ENCODE measurements around the gene KLLN. TPM values are rescaled to one million over a fixed set of nuclear protein-coding genes. Genes with fewer than 3 reads are reported as not detected.
"Not testable (repeated sequence)": the region's sequence is repeated elsewhere in the genome, so short reads cannot be mapped to it uniquely, and the experiment has no call there.

KLLN gene
- total RNA-seq, 2 donors from 2014 or later, result 0.22 to 0.46 TPM

GRCh38 chr10:87878664-87879459, 15.5 kb upstream of the KLLN start:
- H3K27me3 Mint-ChIP-seq (ENCODE audit: low read depth), result no peaks in the 10 kb centered on the region
- H3K9me3 Mint-ChIP-seq, result no peaks in the 10 kb centered on the region
- peaks cover 58% of the 10 kb centered on the region for H3K4me1 Mint-ChIP-seq (ENCODE audit: low read depth)
- H3K4me3 Mint-ChIP-seq, result no peak overlapping the region
- H3K36me3 Mint-ChIP-seq (ENCODE audit: insufficient read depth in 2 of 2), result peaks cover 9 to 20% of the 10 kb centered on the region in 2 donors
- H3K27ac Mint-ChIP-seq, result peak overlapping the region; percentile 2
- DNase-seq (no peak), ATAC-seq (replicated peaks in 1 of 2) (no peak)

- H3K9me3 Mint-ChIP-seq, result no peaks in the 10 kb centered on the region
- H3K27ac Mint-ChIP-seq, result no peak overlapping the region
- H3K4me3 Mint-ChIP-seq, result no peak overlapping the region
- DNase-seq (no peak), ATAC-seq (replicated peaks in 1 of 2) (no peak)
- H3K36me3 Mint-ChIP-seq (ENCODE audit: insufficient read depth in 2 of 2), result peaks cover 3 to 12% of the 10 kb centered on the region in 2 donors
- H3K4me1 Mint-ChIP-seq (ENCODE audit: low read depth), result peaks cover 54% of the 10 kb centered on the region
- no peaks in the 10 kb centered on the region for H3K27me3 Mint-ChIP-seq (ENCODE audit: low read depth)
Measured at GRCh38 chr10:87875929-87876571, 12.7 kb upstream of the KLLN start.

- H3K9me3 Mint-ChIP-seq, result no peaks in the 10 kb centered on the region
- H3K4me3 Mint-ChIP-seq, result no peak overlapping the region
- no peak for ATAC-seq (replicated peaks in 1 of 2)
- DNase-seq, result no peak
- H3K36me3 Mint-ChIP-seq (ENCODE audit: insufficient read depth in 2 of 2), result peaks cover 0 to 2% of the 10 kb centered on the region in 2 donors
- H3K27me3 Mint-ChIP-seq (ENCODE audit: low read depth), result no peaks in the 10 kb centered on the region
- peaks cover 55% of the 10 kb centered on the region for H3K4me1 Mint-ChIP-seq (ENCODE audit: low read depth)
- H3K27ac Mint-ChIP-seq, result no peak overlapping the region
Measured at GRCh38 chr10:87873656-87874055, 10.3 kb upstream of the KLLN start.

- ATAC-seq (replicated peaks in 1 of 2) (no peak), DNase-seq (no peak)
- Mint-ChIP-seq H3K4me1 (ENCODE audit: low read depth) (peaks cover 58% of the 10 kb centered on the region), H3K27me3 (ENCODE audit: low read depth) (no peaks in the 10 kb centered on the region), H3K27ac (no peak overlapping the region), H3K36me3 (ENCODE audit: insufficient read depth in 2 of 2) (peaks cover 0 to 3% of the 10 kb centered on the region in 2 donors), H3K4me3 (no peak overlapping the region), H3K9me3 (no peaks in the 10 kb centered on the region)
Measured at GRCh38 chr10:87872828-87873227, 9.5 kb upstream of the KLLN start.

- no peaks in the 10 kb centered on the region for H3K27me3 Mint-ChIP-seq (ENCODE audit: low read depth)
- no peaks in the 10 kb centered on the region for H3K9me3 Mint-ChIP-seq
- no peak for DNase-seq
- H3K4me3 Mint-ChIP-seq, result no peak overlapping the region
- no peak overlapping the region for H3K27ac Mint-ChIP-seq
- no peak for ATAC-seq (replicated peaks in 1 of 2)
- peaks cover 72% of the 10 kb centered on the region for H3K4me1 Mint-ChIP-seq (ENCODE audit: low read depth)
- H3K36me3 Mint-ChIP-seq (ENCODE audit: insufficient read depth in 2 of 2), result peaks cover 8 to 16% of the 10 kb centered on the region in 2 donors
Measured at GRCh38 chr10:87869773-87870551, 6.6 kb upstream of the KLLN start.

GRCh38 chr10:87869139-87869538, 5.8 kb upstream of the KLLN start:
- peak overlapping the region; percentile 56 to 70 for H3K4me3 Mint-ChIP-seq
- ATAC-seq (replicated peaks in 1 of 2); H3K27me3 Mint-ChIP-seq (ENCODE audit: low read depth); H3K27ac Mint-ChIP-seq; DNase-seq; H3K9me3 Mint-ChIP-seq: not testable (repeated sequence)
- H3K36me3 Mint-ChIP-seq (ENCODE audit: insufficient read depth in 2 of 2), result peaks cover 14 to 23% of the 10 kb centered on the region in 2 donors
- peaks cover 67% of the 10 kb centered on the region for H3K4me1 Mint-ChIP-seq (ENCODE audit: low read depth)

- no peak for ATAC-seq (replicated peaks in 1 of 2)
- no peak for DNase-seq
- Mint-ChIP-seq H3K9me3 (no peaks in the 10 kb centered on the region), H3K27me3 (ENCODE audit: low read depth) (no peaks in the 10 kb centered on the region), H3K27ac (no peak overlapping the region), H3K4me3 (peak overlapping the region; percentile 61 to 70), H3K4me1 (ENCODE audit: low read depth) (peaks cover 58% of the 10 kb centered on the region), H3K36me3 (ENCODE audit: insufficient read depth in 2 of 2) (peaks cover 14 to 23% of the 10 kb centered on the region in 2 donors)
Measured at GRCh38 chr10:87868277-87868676, 4.9 kb upstream of the KLLN start.

GRCh38 chr10:87867453-87867852, 4.1 kb upstream of the KLLN start:
- Mint-ChIP-seq H3K4me1 (ENCODE audit: low read depth) (peaks cover 50% of the 10 kb centered on the region), H3K27ac (no peak overlapping the region), H3K27me3 (ENCODE audit: low read depth) (no peaks in the 10 kb centered on the region), H3K4me3 (peak overlapping the region; percentile 92 to 100), H3K9me3 (no peaks in the 10 kb centered on the region), H3K36me3 (ENCODE audit: insufficient read depth in 2 of 2) (peaks cover 17 to 25% of the 10 kb centered on the region in 2 donors)
- ATAC-seq (replicated peaks in 1 of 2) (no peak), DNase-seq (no peak)

- H3K27me3 Mint-ChIP-seq (ENCODE audit: low read depth), result no peaks in the 10 kb centered on the region
- peaks cover 17 to 25% of the 10 kb centered on the region in 2 donors for H3K36me3 Mint-ChIP-seq (ENCODE audit: insufficient read depth in 2 of 2)
- no peak for ATAC-seq (replicated peaks in 1 of 2)
- no peaks in the 10 kb centered on the region for H3K9me3 Mint-ChIP-seq
- H3K27ac Mint-ChIP-seq, result peak overlapping the region; percentile 80
- peaks cover 55% of the 10 kb centered on the region for H3K4me1 Mint-ChIP-seq (ENCODE audit: low read depth)
- no peak for DNase-seq
- H3K4me3 Mint-ChIP-seq, result peak overlapping the region; percentile 92 to 100
Measured at GRCh38 chr10:87866412-87866974, 3.2 kb upstream of the KLLN start.

GRCh38 chr10:87865241-87865881, 2.0 kb upstream of the KLLN start:
- Mint-ChIP-seq H3K4me1 (ENCODE audit: low read depth) (peaks cover 55% of the 10 kb centered on the region), H3K36me3 (ENCODE audit: insufficient read depth in 2 of 2) (peaks cover 17 to 25% of the 10 kb centered on the region in 2 donors), H3K9me3 (no peaks in the 10 kb centered on the region), H3K27me3 (ENCODE audit: low read depth) (no peaks in the 10 kb centered on the region), H3K4me3 (peak overlapping the region; percentile 92 to 100), H3K27ac (peak overlapping the region; percentile 88)
- DNase-seq (no peak), ATAC-seq (replicated peaks in 1 of 2) (no peak)

GRCh38 chr10:87864496-87865059, 1.2 kb upstream of the KLLN start:
- peaks cover 57% of the 10 kb centered on the region for H3K4me1 Mint-ChIP-seq (ENCODE audit: low read depth)
- peaks cover 17 to 25% of the 10 kb centered on the region in 2 donors for H3K36me3 Mint-ChIP-seq (ENCODE audit: insufficient read depth in 2 of 2)
- ATAC-seq (replicated peaks in 1 of 2), result no peak

GRCh38 chr10:87863951-87864495, 690 bp upstream of the KLLN start:
- H3K9me3 Mint-ChIP-seq; H3K27me3 Mint-ChIP-seq (ENCODE audit: low read depth): not testable (repeated sequence)
- H3K27ac Mint-ChIP-seq, result peak overlapping the region; percentile 88
- H3K4me1 Mint-ChIP-seq (ENCODE audit: low read depth), result peaks cover 53% of the 10 kb centered on the region
- DNase-seq (peak; percentile 44 to 46), ATAC-seq (replicated peaks in 1 of 2) (peak; percentile 2)
- H3K4me3 Mint-ChIP-seq, result peak overlapping the region; percentile 92 to 100
- H3K36me3 Mint-ChIP-seq (ENCODE audit: insufficient read depth in 2 of 2), result peaks cover 17 to 25% of the 10 kb centered on the region in 2 donors

More at GRCh38 chr10:87864496-87865059, 1.2 kb upstream of the KLLN start:
- DNase-seq, result no peak
- Mint-ChIP-seq H3K4me3 (peak overlapping the region; percentile 92 to 100), H3K27me3 (ENCODE audit: low read depth) (no peaks in the 10 kb centered on the region), H3K9me3 (no peaks in the 10 kb centered on the region), H3K27ac (peak overlapping the region; percentile 88)

Measured in activated T-cell treated with anti-CD3 and anti-CD28 coated beads, Interleukin-2, amount 50 U/mL, for 72 hours (primary cell).